AG10803 (cell line): Measurements from ENCODE around the gene CACNB2.

ENCODE experiments used
- DNase-seq: peaks from one replicate; pipeline ENCODE4 v3.0.0; 2010; ENCODE audit warnings: low read depth
- H3K4me3 ChIP-seq: 2 replicates; pipeline ENCODE4 v1.5.1; 2011; ENCODE audit warnings: mild to moderate bottlenecking, low read length, control low read depth
- TF ChIP-seq, protein P1 (sequence below): conservative IDR thresholded peaks from 2 replicates; pipeline ENCODE4 v1.5.1; 2011; ENCODE audit warnings: mild to moderate bottlenecking, low read length, control low read depth, inconsistent platforms

CACNB2 gene

DNA sequence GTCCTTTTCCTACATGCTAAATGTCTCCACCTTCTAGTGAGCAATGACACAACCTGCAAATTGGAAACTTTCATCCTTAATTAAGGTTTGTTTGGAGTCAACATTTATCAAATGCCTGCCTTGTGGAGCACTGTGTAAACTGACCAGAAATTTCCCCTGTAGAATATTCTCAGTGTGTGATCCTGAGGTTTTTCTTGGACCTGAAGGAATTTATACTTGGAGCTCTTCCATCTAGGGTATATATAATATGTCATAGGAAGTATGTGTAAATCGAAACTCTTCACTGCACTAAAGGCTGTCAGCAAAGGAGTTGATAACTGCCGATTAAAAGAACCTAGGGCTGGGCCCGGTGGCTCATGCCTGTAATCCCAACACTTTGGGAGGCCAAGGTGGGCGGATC, 358.8 kb downstream of the CACNB2 start:
- TF ChIP-seq, protein P1, sequence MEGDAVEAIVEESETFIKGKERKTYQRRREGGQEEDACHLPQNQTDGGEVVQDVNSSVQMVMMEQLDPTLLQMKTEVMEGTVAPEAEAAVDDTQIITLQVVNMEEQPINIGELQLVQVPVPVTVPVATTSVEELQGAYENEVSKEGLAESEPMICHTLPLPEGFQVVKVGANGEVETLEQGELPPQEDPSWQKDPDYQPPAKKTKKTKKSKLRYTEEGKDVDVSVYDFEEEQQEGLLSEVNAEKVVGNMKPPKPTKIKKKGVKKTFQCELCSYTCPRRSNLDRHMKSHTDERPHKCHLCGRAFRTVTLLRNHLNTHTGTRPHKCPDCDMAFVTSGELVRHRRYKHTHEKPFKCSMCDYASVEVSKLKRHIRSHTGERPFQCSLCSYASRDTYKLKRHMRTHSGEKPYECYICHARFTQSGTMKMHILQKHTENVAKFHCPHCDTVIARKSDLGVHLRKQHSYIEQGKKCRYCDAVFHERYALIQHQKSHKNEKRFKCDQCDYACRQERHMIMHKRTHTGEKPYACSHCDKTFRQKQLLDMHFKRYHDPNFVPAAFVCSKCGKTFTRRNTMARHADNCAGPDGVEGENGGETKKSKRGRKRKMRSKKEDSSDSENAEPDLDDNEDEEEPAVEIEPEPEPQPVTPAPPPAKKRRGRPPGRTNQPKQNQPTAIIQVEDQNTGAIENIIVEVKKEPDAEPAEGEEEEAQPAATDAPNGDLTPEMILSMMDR, result no peak
- no peak for DNase-seq
- no peak overlapping the region for H3K4me3 ChIP-seq

DNA sequence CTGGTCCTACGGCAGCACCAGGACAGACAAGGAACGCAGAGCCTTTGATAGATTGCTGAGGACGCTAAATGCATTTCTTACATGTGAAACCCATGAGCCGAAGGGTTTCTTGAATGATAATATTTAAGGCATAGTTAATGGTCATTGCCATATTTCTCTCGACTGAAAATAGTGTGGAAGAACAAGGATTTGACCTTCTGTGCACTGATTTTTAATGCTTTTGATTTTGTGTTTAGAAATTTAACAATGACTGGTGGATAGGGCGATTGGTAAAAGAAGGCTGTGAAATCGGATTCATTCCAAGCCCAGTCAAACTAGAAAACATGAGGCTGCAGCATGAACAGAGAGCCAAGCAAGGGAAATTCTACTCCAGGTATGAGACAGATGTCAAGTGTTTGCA, 360.4 kb downstream of the CACNB2 start:
- no peak for DNase-seq
- TF ChIP-seq, protein P1, result no peak
- H3K4me3 ChIP-seq, result no peak overlapping the region

DNA sequence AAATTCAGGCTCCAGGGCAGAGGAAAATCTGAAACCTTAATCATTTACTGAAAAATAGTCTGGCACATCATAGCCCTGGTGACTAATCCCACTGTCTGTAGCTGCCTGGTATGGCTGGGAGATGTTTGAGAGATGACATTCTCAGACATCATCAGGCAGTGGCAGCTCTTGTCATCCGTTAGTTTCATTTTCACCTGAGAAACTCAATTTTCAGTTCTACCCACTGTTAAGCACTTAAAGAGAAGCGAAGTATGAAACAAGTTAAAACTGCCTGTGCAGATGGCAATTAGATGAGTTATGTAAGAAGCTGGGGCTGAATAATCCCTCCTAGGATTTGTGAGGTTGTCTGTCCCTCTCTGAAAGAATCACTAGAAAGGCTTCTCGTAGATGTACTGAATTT, 361.0 kb downstream of the CACNB2 start:
- no peak overlapping the region for H3K4me3 ChIP-seq
- TF ChIP-seq, protein P1, result no peak
- peak; percentile 21 for DNase-seq

DNA sequence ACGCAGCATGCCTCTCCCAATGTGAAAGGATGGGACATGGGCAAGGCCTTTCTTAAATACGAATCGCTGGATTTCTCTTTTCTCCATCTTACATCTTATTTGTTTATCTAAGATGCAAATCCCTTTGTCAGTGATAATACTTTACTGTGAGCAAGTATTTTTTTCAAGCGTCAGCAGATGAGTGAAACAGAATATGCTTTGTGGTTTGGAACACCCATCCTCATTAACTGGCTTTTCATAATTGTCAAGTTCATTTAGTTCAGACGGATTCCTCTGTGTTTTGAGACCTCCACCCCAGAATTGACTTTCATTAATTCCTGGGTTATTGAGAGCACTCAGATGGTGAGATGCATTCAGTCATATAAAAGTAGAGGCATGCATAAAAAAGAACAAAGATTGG, 361.4 kb downstream of the CACNB2 start:
- TF ChIP-seq, protein P1, result no peak
- no peak overlapping the region for H3K4me3 ChIP-seq
- DNase-seq, result no peak

DNA sequence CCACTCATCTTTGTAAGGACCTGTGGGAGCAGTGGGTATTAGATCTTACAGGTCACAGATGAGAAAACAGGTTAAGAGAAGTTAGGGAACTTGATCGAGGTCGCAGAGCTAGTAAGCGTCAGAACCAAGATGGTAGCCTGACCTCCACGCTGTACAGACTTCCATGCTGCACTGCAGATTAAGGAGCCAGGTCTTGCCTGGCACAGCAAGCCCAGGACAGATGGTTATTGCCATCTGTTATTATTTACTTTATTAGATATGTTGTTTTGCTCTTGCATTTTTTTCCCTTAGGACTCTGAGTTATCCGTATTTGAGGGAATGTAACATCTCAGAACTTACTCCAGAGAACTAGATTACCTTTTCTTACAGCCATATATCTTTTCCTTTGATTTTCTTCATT, 363.9 kb downstream of the CACNB2 start:
- DNase-seq, result no peak
- TF ChIP-seq, protein P1, result no peak
- no peak overlapping the region for H3K4me3 ChIP-seq

DNA sequence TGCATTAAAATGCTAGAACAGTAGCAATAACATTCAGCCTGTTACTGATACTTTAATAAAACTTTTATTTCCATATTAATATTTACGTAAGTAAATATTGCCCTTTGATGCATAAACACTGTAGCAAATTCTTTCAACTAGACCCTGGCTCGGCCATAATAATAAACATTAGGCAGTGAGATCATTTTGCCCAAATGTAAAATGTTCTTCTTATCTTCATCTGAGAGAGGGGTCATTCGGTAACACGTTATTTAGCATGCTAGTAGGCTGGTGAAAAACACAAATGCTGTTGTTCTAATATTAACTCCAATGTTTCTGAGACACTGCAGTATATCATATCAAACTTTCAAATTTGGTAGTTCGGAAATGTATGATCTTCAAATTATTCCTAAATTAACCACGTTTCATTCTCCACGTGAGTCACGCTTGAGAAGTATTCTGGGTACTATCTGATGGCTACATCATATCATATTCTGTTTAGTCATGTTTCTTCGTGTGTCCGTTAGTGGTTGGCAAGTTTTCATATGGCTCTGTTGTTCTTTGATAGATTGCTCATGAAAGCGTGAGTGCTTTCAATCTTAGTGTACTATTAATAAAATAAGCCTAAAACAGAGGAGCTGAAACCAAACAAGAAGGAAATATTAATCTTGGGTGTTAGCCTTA, 365.4 kb downstream of the CACNB2 start:
- TF ChIP-seq, protein P1, result no peak
- no peak for DNase-seq
- H3K4me3 ChIP-seq, result no peak overlapping the region

DNA sequence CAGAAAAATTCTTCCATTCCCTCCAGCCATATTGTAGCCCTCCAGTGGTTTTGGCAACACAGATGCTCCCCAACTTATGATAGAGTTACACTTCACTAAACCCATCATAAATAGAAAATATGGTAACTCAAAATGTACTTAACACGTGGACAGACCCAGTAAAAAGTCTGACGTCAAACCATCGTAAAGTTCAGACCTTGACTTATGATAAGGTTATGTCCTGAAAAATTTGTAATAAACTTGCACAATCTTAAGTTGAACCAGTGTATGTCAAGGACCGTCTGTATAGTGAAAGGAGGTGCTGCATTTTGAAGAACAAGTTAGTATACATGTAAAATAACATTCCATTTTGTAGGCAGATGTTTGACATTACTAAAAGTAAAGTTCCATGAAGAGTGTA, 368.4 kb downstream of the CACNB2 start:
- DNase-seq, result no peak
- TF ChIP-seq, protein P1, result no peak

More for the DNA sequence above, 368.4 kb downstream of the CACNB2 start:
- no peak overlapping the region for H3K4me3 ChIP-seq
